Measurements from ENCODE around the gene ADGRF3. TPM values are rescaled to one million over a fixed set of nuclear protein-coding genes. Genes with fewer than 3 reads are reported as not detected.

The ADGRF3 gene
- total and polyA plus RNA-seq, 2 of the 8 experiments (the other 6 are each of a cell fraction or from before 2014, with no cell fraction given), result 0.54 to 0.69 TPM

DNA sequence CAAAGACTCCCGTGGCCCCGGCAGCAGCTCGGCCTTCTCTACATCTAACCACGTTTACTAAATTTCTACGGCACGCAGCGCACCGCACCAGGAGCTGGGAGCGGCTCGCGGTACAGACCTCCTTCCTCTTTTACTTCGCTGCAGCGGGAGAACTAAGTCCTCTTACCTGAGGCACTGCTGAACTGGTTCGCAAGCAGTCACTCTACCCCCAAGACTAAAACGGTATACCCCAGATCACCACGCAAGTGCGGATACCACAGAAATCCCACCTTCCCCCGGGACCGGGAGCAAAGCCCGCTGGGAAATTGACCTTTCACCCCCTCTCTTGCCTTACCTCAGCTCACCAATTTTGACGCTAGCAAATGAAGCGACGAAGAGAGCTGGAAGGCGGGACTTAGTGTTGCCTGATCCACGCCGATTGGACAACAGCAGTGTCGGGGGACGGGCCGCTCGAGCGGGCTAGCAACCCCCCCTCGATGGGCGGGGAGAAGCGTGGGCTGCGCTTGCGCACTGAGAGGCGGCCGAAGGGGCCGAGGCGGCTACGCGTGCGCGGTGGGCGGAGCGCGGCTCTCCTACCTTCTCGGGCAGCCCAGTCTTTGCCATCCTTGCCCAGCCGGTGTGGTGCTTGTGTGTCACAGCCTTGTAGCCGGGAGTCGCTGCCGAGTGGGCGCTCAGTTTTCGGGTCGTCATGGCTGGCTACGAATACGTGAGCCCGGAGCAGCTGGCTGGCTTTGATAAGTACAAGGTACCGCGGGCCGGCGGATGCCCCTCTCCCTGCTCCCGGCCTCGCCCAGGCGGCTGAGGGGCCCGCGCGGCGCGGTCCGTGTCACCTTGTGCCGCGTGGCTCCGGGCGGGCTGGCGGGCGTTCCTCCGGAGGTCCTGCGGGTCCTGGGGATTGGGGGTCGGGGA lies 790 bp downstream of the ADGRF3 start, which contains the start of gene SELENOI (continued):
- peak; percentile 18 to 47; a peak in 1 of 3 replicates for TF ChIP-seq EP300 (IDR thresholded peaks at IDR 0.05; ENCODE audit: borderline replicate concordance in 1 of 2, low read depth in 2 of 2, low read length in 2 of 2)
- TF ChIP-seq, protein P1, sequence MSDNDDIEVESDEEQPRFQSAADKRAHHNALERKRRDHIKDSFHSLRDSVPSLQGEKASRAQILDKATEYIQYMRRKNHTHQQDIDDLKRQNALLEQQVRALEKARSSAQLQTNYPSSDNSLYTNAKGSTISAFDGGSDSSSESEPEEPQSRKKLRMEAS (IDR thresholded peaks at IDR 0.05), result no peak
- TF ChIP-seq, protein P2, sequence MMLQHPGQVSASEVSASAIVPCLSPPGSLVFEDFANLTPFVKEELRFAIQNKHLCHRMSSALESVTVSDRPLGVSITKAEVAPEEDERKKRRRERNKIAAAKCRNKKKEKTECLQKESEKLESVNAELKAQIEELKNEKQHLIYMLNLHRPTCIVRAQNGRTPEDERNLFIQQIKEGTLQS (IDR thresholded peaks at IDR 0.05; ENCODE audit: insufficient read depth, low read depth, low read length), result no peak
- peak; percentile 88 to 95 for TF ChIP-seq POLR2A (IDR thresholded peaks at IDR 0.05; ENCODE audit: control extremely low read depth in 1 of 2, low read depth in 2 of 2, low read length in 2 of 2)
- TF ChIP-seq HDAC6 (IDR thresholded peaks at IDR 0.05; ENCODE audit: low read depth, low read length), result no peak
- no peak for TF ChIP-seq GABPA (IDR thresholded peaks at IDR 0.05; ENCODE audit: borderline replicate concordance, insufficient read depth, low read length)
- no peak for TF ChIP-seq JUND (IDR thresholded peaks at IDR 0.05; ENCODE audit: low read length)
- no peak for TF ChIP-seq EGR1 (IDR thresholded peaks at IDR 0.05; ENCODE audit: borderline replicate concordance, low read depth, low read length)
- no peak for TF ChIP-seq FOSL1 (IDR thresholded peaks at IDR 0.05; ENCODE audit: insufficient read depth, low read depth, low read length)
- TF ChIP-seq BCL11A (IDR thresholded peaks at IDR 0.05; ENCODE audit: low read depth in 2 of 2, low read length in 2 of 2), result no peak
- TF ChIP-seq, protein P3, sequence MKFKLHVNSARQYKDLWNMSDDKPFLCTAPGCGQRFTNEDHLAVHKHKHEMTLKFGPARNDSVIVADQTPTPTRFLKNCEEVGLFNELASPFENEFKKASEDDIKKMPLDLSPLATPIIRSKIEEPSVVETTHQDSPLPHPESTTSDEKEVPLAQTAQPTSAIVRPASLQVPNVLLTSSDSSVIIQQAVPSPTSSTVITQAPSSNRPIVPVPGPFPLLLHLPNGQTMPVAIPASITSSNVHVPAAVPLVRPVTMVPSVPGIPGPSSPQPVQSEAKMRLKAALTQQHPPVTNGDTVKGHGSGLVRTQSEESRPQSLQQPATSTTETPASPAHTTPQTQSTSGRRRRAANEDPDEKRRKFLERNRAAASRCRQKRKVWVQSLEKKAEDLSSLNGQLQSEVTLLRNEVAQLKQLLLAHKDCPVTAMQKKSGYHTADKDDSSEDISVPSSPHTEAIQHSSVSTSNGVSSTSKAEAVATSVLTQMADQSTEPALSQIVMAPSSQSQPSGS (IDR thresholded peaks at IDR 0.05; ENCODE audit: low read length), result no peak
- peak; percentile 93 for TF ChIP-seq TAF1 (IDR thresholded peaks at IDR 0.05; ENCODE audit: low read depth, low read length)
- no peak for TF ChIP-seq RNF2 (IDR thresholded peaks at IDR 0.05; ENCODE audit: borderline replicate concordance, low read depth, low read length, missing control alignments, poor library complexity, severe bottlenecking)
- TF ChIP-seq CBX8 (IDR thresholded peaks at IDR 0.05; ENCODE audit: borderline replicate concordance, low read depth, low read length), result no peak
- no peak for TF ChIP-seq TEAD4 (IDR thresholded peaks at IDR 0.05; ENCODE audit: low read depth, low read length)
- TF ChIP-seq RXRA (IDR thresholded peaks at IDR 0.05; ENCODE audit: insufficient read depth, low read depth, low read length), result no peak
- TF ChIP-seq SIRT6 (IDR thresholded peaks at IDR 0.05; ENCODE audit: low read length), result no peak
- TF ChIP-seq, protein P4, sequence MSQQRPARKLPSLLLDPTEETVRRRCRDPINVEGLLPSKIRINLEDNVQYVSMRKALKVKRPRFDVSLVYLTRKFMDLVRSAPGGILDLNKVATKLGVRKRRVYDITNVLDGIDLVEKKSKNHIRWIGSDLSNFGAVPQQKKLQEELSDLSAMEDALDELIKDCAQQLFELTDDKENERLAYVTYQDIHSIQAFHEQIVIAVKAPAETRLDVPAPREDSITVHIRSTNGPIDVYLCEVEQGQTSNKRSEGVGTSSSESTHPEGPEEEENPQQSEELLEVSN (IDR thresholded peaks at IDR 0.05), result no peak
- TF ChIP-seq TAF7 (optimal IDR thresholded peaks at IDR 0.05; ENCODE audit: borderline replicate concordance, low read depth, low read length), result peak; percentile 84
